Stimulated activated CD8-positive, alpha-beta memory T cell treated with anti-CD3 and anti-CD28 coated beads, Interleukin-12 subunit alpha, Interleukin-12 subunit beta, amount 100 ng/mL, for 1 hour (primary cell): ENCODE results near the gene NOP14.

Source experiments
- DNase-seq: peaks from one replicate; pipeline ENCODE4 v3.0.0-alpha.2; 2020; ENCODE audit warnings: low read depth

Gene NOP14

GRCh38 chr4:2914256-2915126, 48.7 kb downstream of the NOP14 start:
- no peak for DNase-seq

GRCh38 chr4:2913168-2913567, 50.0 kb downstream of the NOP14 start:
- DNase-seq: no peak

GRCh38 chr4:2911868-2912267, 51.3 kb downstream of the NOP14 start:
- DNase-seq: no peak

GRCh38 chr4:2910409-2910808, 52.8 kb downstream of the NOP14 start:
- DNase-seq: no peak

GRCh38 chr4:2909583-2909982, 53.6 kb downstream of the NOP14 start:
- DNase-seq: no peak

GRCh38 chr4:2908686-2909085, 54.5 kb downstream of the NOP14 start:
- DNase-seq: no peak

- no peak for DNase-seq
These were observed 55.4 kb downstream of the NOP14 start for GRCh38 chr4:2907706-2908293.

- no peak for DNase-seq
These were observed 56.0 kb downstream of the NOP14 start for GRCh38 chr4:2907226-2907625.

GRCh38 chr4:2906218-2906617, 57.0 kb downstream of the NOP14 start:
- DNase-seq: no peak

- DNase-seq: no peak
These were observed 57.7 kb downstream of the NOP14 start for GRCh38 chr4:2905544-2905943.

- DNase-seq: no peak
These were observed 61.1 kb downstream of the NOP14 start for GRCh38 chr4:2902126-2902525.

- DNase-seq: no peak
These were observed 62.0 kb downstream of the NOP14 start for GRCh38 chr4:2901186-2901585.

- no peak for DNase-seq
These were observed 62.5 kb downstream of the NOP14 start for GRCh38 chr4:2900741-2901140.

GRCh38 chr4:2898001-2898400, 65.2 kb downstream of the NOP14 start:
- no peak for DNase-seq

GRCh38 chr4:2893772-2894171, 69.4 kb downstream of the NOP14 start:
- no peak for DNase-seq

- no peak for DNase-seq
These were observed 71.9 kb downstream of the NOP14 start for GRCh38 chr4:2891294-2891693.

- no peak for DNase-seq
These were observed 74.3 kb downstream of the NOP14 start for GRCh38 chr4:2888886-2889285.
